ENCODE data around the gene ZFPL1. TPM values are rescaled to one million over a fixed set of nuclear protein-coding genes. Genes with fewer than 3 reads are reported as not detected.

The ZFPL1 gene
- total RNA-seq = 10 to 100 TPM; 61.6 to 62.6 TPM

DNA sequence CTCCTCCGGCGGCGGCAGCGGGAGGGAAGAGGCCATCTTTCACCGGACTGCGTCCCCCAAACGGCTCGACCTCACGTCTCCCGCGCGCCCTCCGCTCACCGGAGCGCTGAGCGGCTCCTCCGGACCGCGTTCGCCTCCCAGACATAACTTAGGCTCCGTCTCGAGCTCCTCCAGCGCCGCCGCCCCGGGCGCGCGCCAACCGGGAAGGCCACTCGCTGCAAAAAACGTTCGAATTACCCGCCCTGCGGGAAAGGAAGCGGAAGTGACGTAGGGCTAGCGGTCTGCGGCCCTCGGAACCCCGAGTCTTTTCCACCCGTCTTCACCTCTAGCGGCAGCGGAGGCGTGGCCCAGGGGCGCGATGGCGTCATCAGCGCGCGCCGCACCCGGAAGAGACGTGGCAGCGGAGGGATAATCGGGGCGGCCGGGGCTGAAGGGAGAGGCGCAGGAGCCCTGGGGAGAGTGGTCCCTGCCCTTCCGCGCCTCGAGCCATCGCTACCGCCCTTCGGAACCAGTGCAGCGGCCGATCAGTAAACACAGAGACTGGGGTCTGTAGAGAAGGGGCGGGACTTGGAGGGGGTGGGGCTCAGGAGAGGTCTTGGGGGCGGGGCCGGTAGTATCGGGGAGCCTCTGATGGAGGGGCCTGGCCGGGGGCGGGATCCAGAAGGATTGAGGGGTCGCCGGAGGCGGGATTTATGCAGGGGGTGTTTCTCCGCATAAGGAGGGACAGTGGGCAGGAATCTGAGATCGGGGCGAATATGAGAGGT lies at the start of gene ZFPL1, which contains the start of gene CDCA5:
Gene ZFPL1, plus strand, starts transcription at position 389 of the 764 bp plus-strand sequence. CDS start 477 bp downstream, outside the sequence.
Gene CDCA5, minus strand, starts transcription at position 207 of the 764 bp plus-strand sequence. Its CDS starts 62 bp downstream, at position 145.
- no peaks in the 10 kb centered on the region for H3K9me3 ChIP-seq
- peak; percentile 93 for DNase-seq (ENCODE audit: low spot score)
- peak within 1 kb of the TSS; percentile 77 to 78 for H3K4me3 ChIP-seq
- peaks cover 5% of the 10 kb centered on the region for H3K4me1 ChIP-seq (replicated peaks)
- intact Hi-C loops (cut with DNase I) = loop anchor here (5.0 kb wide), 2 partner anchors 33 to 42 kb away; partner anchors contain the start of genes SAC3D1 and ZNHIT2
- H3K27me3 ChIP-seq (replicated peaks; ENCODE audit: insufficient read depth) = no peaks in the 10 kb centered on the region
- TF ChIP-seq, protein P1, sequence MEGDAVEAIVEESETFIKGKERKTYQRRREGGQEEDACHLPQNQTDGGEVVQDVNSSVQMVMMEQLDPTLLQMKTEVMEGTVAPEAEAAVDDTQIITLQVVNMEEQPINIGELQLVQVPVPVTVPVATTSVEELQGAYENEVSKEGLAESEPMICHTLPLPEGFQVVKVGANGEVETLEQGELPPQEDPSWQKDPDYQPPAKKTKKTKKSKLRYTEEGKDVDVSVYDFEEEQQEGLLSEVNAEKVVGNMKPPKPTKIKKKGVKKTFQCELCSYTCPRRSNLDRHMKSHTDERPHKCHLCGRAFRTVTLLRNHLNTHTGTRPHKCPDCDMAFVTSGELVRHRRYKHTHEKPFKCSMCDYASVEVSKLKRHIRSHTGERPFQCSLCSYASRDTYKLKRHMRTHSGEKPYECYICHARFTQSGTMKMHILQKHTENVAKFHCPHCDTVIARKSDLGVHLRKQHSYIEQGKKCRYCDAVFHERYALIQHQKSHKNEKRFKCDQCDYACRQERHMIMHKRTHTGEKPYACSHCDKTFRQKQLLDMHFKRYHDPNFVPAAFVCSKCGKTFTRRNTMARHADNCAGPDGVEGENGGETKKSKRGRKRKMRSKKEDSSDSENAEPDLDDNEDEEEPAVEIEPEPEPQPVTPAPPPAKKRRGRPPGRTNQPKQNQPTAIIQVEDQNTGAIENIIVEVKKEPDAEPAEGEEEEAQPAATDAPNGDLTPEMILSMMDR (IDR thresholded peaks at IDR 0.05) = peak in 2 of 4 experiments; percentile 29 to 30
- peak; percentile 57 for TF ChIP-seq POLR2A (IDR thresholded peaks at IDR 0.05)
- TF ChIP-seq POLR2AphosphoS5 (IDR thresholded peaks at IDR 0.05) = peak; percentile 100
- H3K27ac ChIP-seq = peak within 1 kb of the TSS; percentile 91 to 94
- under 1% methylated on average over 60 of the region's 79 CpGs for WGBS
- H3K36me3 ChIP-seq = peaks cover 0 to 5% of the 10 kb centered on the region in 2 donors

DNA sequence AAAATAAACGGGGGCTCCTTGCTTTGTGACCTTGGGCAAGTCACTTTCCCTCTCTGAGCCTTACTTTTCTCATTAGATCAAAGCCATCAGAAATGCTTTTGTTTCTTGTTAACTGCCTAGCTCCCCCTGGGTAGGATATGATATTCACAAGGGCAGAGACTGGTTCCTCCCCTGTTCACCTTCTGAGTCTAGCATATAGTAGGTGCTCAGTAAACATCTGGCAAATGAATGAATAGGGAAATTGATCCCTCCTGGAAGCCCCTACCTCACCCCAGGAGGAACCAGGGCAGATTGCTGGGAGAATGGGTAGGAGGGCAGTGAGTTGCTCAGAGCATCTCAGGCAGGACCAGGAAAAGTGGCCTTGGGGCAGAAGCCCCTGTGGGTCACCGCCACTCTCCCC lies 49.6 kb upstream of the ZFPL1 start:
- WGBS = 88% methylated on average over 2 of the region's 2 CpGs

DNA sequence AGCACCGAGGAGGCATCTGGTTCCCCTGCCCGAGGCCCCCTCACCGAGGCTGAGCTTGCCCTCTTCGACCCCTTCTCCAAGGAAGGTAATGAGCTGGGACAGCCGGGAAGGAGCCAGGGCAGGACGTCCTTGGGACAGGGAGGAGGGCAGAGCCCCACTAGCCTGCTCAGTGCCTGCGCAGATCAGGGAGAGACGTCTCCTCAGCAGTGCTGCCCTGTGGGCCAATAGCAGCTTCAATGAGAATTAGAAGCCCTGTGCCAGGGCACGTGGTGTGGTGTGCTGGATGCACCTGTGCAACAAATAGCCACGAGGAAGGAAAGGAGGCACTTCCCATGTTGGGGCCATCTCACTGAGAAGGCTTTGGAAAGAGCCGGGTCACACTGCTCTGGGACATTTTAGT lies 48.4 kb upstream of the ZFPL1 start:
- peaks cover 5% of the 10 kb centered on the region for H3K4me1 ChIP-seq (replicated peaks)
- intact Hi-C loops (cut with DNase I) = no loop called here
- H3K4me3 ChIP-seq = no peak overlapping the region
- H3K9me3 ChIP-seq = no peaks in the 10 kb centered on the region
- TF ChIP-seq, protein P1 (IDR thresholded peaks at IDR 0.05) = no peak
- no peak for TF ChIP-seq POLR2AphosphoS5 (IDR thresholded peaks at IDR 0.05)
- no peak for TF ChIP-seq POLR2A (IDR thresholded peaks at IDR 0.05)
- no peak overlapping the region for H3K27ac ChIP-seq
- DNase-seq (ENCODE audit: low spot score) = no peak
- H3K36me3 ChIP-seq = peaks cover 13 to 14% of the 10 kb centered on the region in 2 donors
- 78% methylated on average over 11 of the region's 11 CpGs for WGBS
- no peaks in the 10 kb centered on the region for H3K27me3 ChIP-seq (replicated peaks; ENCODE audit: insufficient read depth)

More for the DNA sequence above, 49.6 kb upstream of the ZFPL1 start:
- Histone ChIP-seq H3K27ac (no peak overlapping the region), H3K27me3 (replicated peaks; ENCODE audit: insufficient read depth) (no peaks in the 10 kb centered on the region), H3K4me3 (no peak overlapping the region), H3K9me3 (no peaks in the 10 kb centered on the region), H3K4me1 (replicated peaks) (no peaks in the 10 kb centered on the region), H3K36me3 (peaks cover 13 to 14% of the 10 kb centered on the region in 2 donors)
- DNase-seq (ENCODE audit: low spot score) = no peak
- intact Hi-C loops (cut with DNase I) = no loop called here
- no peak for TF ChIP-seq POLR2A (IDR thresholded peaks at IDR 0.05)
- TF ChIP-seq POLR2AphosphoS5 (IDR thresholded peaks at IDR 0.05) = no peak
- TF ChIP-seq, protein P1 (IDR thresholded peaks at IDR 0.05) = no peak

DNA sequence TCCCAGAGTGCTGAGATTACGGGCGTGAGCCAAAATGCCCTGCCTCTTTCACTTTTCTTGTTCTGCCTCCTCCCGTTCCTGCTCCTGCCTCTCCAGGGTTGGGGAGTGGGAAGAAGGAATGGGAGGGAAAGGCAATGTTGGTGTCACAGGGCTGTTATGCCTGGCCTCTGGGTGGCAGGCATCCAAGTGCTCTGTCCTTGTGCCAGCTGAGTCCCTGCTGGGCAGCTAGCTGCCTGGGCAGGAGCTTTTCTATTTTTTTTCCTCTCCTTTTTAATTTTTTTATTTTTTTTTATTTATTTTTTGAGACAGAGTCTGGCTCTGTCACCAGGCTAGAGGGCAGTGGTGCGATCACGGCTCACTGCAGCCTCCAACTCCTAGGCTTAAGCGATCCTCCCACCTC lies 47.1 kb upstream of the ZFPL1 start:
- peaks cover 5% of the 10 kb centered on the region for H3K4me1 ChIP-seq (replicated peaks)
- intact Hi-C loops (cut with DNase I) = no loop called here
- H3K27ac ChIP-seq = no peak overlapping the region
- H3K4me3 ChIP-seq = no peak overlapping the region
- H3K27me3 ChIP-seq (replicated peaks; ENCODE audit: insufficient read depth) = no peaks in the 10 kb centered on the region
- TF ChIP-seq, protein P1 (IDR thresholded peaks at IDR 0.05) = no peak
- TF ChIP-seq POLR2A (IDR thresholded peaks at IDR 0.05) = no peak
- no peak for TF ChIP-seq POLR2AphosphoS5 (IDR thresholded peaks at IDR 0.05)
- no peaks in the 10 kb centered on the region for H3K9me3 ChIP-seq
- DNase-seq (ENCODE audit: low spot score) = peak; percentile 36
- WGBS = 71% methylated on average over 6 of the region's 6 CpGs
- peaks cover 13 to 14% of the 10 kb centered on the region in 2 donors for H3K36me3 ChIP-seq
